Endothelial cell of hepatic sinusoid (primary cell): ENCODE results near the gene CCNL1.
"Not testable (repeated sequence)": the region's sequence is repeated elsewhere in the genome, so short reads cannot be mapped to it uniquely, and the experiment has no call there.

Experiments used
- in situ Hi-C: cut with HindIII; loops from 2 replicates; pipeline ENCODE4 v1.10.0; 2017; ENCODE audit warnings: low sequenced_read_pairs

The CCNL1 gene

GRCh38 chr3:157159762-157160657 is at the start of gene CCNL1:
CCNL1 (minus strand) TSS chr3:157160147; CDS start chr3:157160094, 53 bp downstream.
- in situ Hi-C loops = no loop called here

DNA sequence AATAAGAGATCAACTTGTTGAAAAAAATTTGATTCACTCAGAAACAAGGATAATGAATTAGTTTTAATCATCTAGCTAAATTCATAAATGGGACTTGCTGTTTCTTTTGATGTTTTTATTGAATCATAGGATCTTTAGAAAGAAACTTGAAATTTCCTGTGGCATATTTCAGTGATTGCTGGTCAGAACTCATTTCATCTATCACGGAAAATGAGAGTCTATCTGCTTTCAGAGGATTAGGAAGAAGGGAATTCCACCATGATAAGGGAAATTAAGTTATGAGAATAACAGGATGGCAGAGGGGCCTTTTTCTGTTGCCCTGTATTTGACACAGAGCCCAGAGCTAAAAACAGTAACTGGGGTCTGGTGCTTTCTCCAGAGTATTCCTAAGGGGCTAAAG is 44.9 kb upstream of the CCNL1 start:
- in situ Hi-C loops = loop anchor here (10.0 kb wide), 1 partner anchor 290 kb away; no protein-coding TSS in a partner anchor

GRCh38 chr3:157204431-157204830 is 44.5 kb upstream of the CCNL1 start:
- in situ Hi-C loops = loop anchor here (10.0 kb wide), 1 partner anchor 290 kb away; no protein-coding TSS in a partner anchor

DNA sequence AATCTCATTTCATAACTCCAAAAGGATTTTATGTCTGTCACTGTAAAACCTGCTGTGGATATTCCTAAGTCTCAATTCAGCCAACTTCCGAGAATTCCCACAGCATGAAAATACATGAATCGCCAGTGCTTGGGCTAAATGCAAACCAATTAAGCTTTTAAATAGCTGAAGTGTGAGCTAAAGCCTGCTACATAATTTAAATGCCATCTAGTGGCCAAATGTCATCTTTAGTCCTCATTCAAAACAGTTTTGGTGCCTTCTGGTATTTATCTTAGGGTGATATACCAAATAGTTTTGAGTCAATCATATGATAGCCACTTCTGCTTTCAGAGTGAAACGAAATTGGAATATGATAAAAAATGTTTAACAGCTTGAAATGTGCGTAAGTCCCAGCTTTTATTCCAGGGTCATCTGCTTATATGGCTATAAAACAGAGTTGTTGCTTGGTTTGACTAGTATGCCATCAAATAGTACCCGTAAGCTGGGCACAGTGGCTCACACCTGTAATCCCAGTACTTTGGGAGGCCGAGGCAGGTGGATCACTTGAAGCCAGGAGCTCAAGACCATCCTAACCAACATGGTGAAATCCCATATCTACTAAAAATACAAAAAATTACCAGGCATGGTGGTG is 41.8 kb upstream of the CCNL1 start:
- in situ Hi-C loops = loop anchor here (10.0 kb wide), 1 partner anchor 293 kb away; no protein-coding TSS in a partner anchor

DNA sequence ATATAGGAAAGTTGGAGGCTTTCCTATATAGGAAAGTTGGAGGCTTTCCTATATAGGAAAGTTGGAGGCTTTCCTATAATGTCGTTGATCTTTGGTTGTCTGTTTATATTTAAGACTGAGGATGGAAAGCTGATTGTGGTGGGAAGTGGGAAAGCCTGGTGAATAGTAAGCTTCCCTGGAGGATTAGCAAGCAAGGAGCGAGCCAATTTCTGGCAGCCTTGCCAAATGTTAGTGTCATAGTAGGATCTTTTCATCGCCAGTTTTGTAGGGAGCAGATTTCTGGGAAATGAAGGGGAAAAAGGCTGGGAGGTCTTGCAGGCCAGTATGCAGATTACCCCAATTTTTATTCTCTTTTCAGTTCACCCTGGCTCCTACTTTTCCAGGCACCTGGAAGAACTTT is 39.9 kb upstream of the CCNL1 start:
- in situ Hi-C loops = loop anchor here (10.0 kb wide), 1 partner anchor 295 kb away; no protein-coding TSS in a partner anchor

DNA sequence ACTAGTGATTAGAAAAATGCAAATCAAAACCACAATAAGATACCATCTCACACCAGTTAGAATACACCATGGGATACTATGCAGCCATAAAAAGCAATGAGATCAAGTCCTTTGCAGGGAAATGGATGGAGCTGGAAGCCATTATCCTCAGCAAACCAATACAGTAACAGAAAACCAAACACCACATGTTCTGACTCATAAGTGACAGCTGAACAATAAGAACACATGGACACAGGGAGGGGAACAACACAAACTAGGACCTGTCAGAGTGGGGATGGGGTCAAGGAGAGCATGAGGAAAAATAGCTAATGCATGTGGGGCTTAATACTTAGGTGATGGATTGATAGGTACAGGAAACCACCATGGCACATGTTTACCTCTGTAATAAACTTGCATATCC is 36.0 kb upstream of the CCNL1 start:
- in situ Hi-C loops = no loop called here

DNA sequence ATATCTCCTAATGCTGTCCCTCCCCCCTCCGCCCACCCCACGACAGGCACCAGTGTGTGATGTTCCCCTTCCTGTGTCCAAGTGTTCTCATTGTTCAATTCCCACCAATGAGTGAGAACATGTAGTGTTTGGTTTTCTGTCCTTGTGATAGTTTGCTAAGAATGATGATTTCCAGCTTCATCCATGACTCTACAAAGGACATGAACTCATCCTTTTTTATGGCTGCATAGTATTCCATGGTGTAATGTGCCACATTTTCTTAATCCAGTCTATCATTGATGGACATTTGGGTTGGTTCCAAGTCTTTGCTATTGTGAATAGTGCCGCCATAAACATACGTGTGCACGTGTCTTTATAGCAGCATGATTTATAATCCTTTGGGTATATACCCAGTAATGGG is 31.2 kb upstream of the CCNL1 start:
- in situ Hi-C loops = not testable (repeated sequence)

GRCh38 chr3:157190380-157190872 is 30.5 kb upstream of the CCNL1 start:
- in situ Hi-C loops = no loop called here

GRCh38 chr3:157188391-157188790 is 28.4 kb upstream of the CCNL1 start:
- in situ Hi-C loops = no loop called here

DNA sequence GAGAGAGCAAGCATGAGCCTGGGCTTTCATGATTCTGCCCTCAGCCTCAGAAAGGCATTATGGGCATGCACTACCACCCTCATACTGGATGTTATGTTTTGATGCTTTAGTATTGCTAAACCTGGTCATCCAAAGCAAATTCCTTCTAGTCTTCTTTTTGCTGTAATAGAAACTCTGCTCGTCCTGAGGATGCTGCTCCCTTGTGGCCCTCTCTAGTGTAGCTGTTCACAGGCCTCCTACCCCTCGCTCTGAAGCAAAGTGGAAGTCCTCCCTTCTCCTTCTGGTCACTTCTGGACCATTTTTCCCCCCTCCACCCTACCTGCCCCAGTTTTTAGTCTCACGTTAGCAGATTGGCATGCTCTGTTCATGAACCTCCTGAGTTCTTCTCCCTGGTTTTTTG is 22.9 kb upstream of the CCNL1 start:
- in situ Hi-C loops = no loop called here

- in situ Hi-C loops = no loop called here
Measured at GRCh38 chr3:157180262-157180661, 20.3 kb upstream of the CCNL1 start.

GRCh38 chr3:157179365-157179803 is 19.4 kb upstream of the CCNL1 start:
- in situ Hi-C loops = loop anchor here (5.0 kb wide), 1 partner anchor 318 kb away; no protein-coding TSS in a partner anchor

DNA sequence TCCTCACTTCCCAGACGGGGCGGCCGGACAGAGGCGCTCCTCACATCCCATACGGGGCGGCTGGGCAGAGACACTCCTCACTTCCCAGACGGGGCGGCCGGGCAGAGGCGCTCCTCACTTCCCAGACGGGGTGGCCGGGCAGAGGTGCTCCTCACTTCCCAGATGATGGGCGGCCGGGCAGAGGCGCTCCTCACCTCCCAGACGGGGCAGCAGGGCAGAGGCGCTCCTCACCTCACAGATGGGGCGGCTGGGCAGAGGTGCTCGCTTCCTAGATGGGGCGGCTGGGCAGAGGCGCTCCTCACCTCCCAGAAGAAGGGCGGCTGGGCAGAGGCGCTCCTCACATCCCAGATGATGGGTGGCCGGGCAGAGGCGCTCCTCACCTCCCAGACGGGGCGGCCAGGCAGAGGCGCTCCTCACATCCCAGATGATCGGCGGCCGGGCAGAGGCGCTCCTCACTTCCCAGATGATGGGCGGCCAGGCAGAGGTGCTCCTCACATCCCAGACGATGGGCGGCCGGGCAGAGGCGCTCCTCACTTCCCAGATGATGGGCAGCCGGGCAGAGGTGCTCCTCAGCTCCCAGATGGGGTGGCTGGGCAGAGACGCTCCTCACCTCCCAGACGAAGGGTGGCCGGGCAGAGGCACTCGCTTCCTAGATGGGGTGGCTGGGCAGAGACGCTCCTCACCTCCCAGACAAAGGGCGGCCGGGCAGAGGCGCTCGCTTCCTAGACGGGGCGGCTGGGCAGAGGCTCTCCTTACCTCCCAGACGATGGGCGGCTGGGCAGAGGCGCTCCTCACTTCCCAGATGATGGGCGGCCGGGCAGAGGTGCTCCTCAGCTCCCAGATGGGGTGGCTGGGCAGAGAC is 18.8 kb upstream of the CCNL1 start:
- in situ Hi-C loops = loop anchor here (5.0 kb wide), 1 partner anchor 319 kb away; no protein-coding TSS in a partner anchor

GRCh38 chr3:157177801-157178453 is 18.0 kb upstream of the CCNL1 start:
- in situ Hi-C loops = loop anchor here (5.0 kb wide), 1 partner anchor 319 kb away; no protein-coding TSS in a partner anchor

DNA sequence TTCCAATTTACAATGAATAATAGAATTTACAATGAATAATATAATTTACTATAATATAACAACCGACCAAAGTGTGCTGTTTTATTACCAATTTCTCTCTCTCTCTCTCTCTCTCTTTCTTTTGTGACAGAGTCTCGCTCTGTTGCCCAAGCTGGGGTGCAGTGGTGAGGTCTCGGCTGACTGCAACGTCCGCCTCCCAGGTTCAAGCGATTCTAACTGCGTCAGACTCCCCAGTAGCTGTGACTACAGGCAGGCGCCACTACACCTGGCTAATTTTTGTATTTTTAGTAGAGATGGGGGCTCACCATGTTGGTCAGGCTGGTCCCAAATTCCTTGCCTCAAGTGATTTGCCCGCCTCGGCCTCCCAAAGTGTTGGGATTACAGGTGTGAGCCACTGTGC is 17.0 kb upstream of the CCNL1 start:
- in situ Hi-C loops = loop anchor here (5.0 kb wide), 1 partner anchor 320 kb away; no protein-coding TSS in a partner anchor

DNA sequence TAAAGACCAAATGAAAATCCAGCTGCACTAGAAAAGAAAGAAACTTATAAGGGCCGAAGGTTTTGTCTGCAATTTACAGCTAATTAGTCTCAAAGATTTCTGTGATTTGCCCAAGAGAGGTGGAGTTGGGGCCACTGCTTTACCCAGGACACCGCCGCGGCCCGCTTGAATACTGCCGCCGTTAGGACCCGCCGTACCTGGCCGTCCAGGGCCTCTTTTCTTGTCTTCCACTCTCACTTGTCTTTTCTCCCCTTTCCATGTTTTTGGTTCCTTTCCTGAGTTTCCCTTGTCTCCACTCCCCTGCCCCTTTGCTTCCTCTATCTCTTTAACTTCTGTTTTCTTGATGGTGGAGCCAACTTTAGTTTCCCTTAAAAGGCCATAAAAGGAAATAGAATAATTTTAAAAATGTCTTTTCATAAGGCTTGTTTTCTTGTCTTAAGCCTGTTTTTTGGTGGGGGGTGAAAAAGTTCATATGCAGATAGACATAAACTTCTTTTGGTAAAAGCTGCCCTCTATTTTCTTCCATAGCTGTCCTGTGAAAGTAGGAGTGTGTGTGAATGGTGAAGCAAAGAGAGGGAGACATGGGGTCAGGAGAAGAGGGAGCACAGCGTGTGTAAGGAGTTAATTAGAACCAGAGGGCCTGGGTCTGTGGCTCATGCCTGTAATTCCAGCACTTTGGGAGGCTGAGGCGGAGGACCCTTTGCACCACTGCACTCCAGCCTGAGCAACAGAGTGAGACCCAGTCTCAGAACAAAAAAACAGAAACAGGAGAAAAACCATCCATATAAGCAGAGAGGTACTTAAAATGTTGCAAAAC is 16.0 kb upstream of the CCNL1 start:
- in situ Hi-C loops = loop anchor here (5.0 kb wide), 1 partner anchor 321 kb away; no protein-coding TSS in a partner anchor

DNA sequence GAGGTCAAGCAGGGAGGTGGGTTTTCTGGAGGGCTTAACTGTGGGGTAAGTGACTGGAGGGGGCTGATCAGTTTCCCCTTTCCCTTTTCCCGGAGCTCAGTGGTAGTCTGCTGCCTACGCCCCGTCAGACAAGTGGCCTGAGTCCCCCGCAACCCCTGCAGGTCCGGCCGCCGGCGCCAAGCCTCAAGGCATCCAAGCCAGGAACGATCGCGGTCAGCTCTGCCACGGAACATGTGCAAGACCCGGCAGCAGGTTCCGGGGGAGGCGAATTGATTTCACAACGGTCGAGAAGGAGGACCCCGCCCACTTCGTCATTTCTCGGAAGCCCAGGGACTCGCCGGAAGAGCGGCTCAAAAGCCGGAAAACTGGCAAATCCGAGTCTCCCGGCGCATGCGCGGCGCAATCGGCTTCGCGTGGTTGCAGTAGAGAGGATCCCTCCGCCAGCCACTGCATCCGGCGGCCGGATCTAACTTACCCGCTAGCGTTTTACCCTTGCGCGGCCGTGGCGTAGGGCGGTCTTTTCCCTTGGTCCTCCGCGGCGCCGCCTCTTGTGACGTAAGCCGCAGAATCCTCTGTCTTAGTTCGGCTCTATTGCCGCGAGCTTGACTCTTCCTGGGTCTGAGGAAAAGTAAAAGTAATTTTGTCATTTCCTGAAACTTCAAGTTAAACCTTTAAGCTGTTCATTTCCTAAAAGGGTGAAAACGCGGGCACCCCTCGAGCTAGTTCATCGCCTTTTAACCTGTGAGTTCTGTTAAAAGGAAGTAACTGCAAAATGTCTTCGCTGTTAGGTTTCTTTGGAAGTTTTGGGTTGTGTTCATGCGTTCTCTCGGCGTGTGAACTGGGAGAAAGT is 14.9 kb upstream of the CCNL1 start:
- in situ Hi-C loops = loop anchor here (5.0 kb wide), 2 partner anchors 47 to 322 kb away; no protein-coding TSS in a partner anchor

DNA sequence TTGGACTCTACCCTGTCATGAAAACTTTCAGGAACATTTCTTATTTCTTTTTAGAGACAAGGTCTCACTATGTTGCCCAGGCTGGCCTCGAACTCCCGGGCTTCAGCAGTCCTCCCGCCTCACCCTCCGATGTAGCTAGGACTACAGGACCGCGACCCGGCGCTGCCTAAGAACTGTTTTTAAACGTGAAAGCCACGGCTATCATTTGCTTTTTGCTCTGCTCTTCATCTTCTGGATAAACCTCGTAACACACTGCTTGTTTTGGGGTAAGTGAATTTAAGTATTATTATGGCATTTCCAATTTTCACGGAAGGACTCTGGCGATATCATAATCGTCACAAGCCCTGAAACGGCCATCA is 14.3 kb upstream of the CCNL1 start:
- in situ Hi-C loops = loop anchor here (5.0 kb wide), 1 partner anchor 48 kb away; no protein-coding TSS in a partner anchor
